Measurements from ENCODE around the gene DDOST. TPM values are rescaled to one million over a fixed set of nuclear protein-coding genes. Genes with fewer than 3 reads are reported as not detected.

The DDOST gene
- total and polyA plus RNA-seq, 2 experiments from 2014 or later, result 151 to 270 TPM

DNA sequence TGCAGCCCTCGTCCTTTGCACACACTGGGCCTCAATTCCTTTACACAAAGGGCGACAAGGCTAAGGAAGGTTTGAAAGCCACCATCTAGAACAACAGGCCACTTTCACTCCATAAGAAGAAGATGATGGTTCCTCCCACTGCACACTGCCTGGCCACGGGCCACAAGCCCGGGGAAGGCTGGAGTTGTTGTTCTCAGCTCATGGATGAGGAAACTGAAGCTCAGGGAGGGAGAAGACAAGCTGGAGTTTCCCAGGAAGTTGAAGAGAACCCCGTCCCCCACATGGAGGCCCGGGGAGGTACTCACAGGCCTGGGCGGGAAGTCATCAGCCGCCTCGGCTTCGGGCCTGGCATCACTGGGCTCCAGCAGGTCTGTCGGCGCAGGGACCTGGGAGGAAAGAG lies 24.6 kb upstream of the DDOST start:
- H3F3A ChIP-seq (replicated peaks; ENCODE audit: low read depth), result no peaks in the 10 kb centered on the region
- H4K20me1 ChIP-seq (replicated peaks; ENCODE audit: insufficient read depth), result no peaks in the 10 kb centered on the region
- no peak overlapping the region for H3K4me2 ChIP-seq
- no peaks in the 10 kb centered on the region for H3K4me1 ChIP-seq (ENCODE audit: insufficient read depth)
- no peaks in the 10 kb centered on the region for H3K27me3 ChIP-seq (ENCODE audit: insufficient read depth)
- no peak for DNase-seq (ENCODE audit: low spot score)
- Mint-ChIP-seq H3K27me3 (ENCODE audit: insufficient read depth, low read depth, poor library complexity) (peaks cover 6% of the 10 kb centered on the region), H3K4me3 (no peak overlapping the region), H3K4me1 (peaks cover 4% of the 10 kb centered on the region; the same call in 2 of the 3 replicates), H3K27ac (peak overlapping the region; percentile 68; the same call in 1 of the 2 replicates), H3K9me3 (peaks cover 2% of the 10 kb centered on the region; the same call in 1 of the 3 replicates), H3K36me3 (ENCODE audit: low read depth) (peaks cover 16% of the 10 kb centered on the region)
- no peak overlapping the region for H2AFZ ChIP-seq
- H3K4me3 ChIP-seq, result no peak overlapping the region
- no peaks in the 10 kb centered on the region for H3K79me2 ChIP-seq (replicated peaks; ENCODE audit: insufficient read depth)
- no peaks in the 10 kb centered on the region for H3K36me3 ChIP-seq (ENCODE audit: insufficient read depth)
- no peaks in the 10 kb centered on the region for H3K9me2 ChIP-seq (ENCODE audit: insufficient read depth)
- TF ChIP-seq, protein P1, sequence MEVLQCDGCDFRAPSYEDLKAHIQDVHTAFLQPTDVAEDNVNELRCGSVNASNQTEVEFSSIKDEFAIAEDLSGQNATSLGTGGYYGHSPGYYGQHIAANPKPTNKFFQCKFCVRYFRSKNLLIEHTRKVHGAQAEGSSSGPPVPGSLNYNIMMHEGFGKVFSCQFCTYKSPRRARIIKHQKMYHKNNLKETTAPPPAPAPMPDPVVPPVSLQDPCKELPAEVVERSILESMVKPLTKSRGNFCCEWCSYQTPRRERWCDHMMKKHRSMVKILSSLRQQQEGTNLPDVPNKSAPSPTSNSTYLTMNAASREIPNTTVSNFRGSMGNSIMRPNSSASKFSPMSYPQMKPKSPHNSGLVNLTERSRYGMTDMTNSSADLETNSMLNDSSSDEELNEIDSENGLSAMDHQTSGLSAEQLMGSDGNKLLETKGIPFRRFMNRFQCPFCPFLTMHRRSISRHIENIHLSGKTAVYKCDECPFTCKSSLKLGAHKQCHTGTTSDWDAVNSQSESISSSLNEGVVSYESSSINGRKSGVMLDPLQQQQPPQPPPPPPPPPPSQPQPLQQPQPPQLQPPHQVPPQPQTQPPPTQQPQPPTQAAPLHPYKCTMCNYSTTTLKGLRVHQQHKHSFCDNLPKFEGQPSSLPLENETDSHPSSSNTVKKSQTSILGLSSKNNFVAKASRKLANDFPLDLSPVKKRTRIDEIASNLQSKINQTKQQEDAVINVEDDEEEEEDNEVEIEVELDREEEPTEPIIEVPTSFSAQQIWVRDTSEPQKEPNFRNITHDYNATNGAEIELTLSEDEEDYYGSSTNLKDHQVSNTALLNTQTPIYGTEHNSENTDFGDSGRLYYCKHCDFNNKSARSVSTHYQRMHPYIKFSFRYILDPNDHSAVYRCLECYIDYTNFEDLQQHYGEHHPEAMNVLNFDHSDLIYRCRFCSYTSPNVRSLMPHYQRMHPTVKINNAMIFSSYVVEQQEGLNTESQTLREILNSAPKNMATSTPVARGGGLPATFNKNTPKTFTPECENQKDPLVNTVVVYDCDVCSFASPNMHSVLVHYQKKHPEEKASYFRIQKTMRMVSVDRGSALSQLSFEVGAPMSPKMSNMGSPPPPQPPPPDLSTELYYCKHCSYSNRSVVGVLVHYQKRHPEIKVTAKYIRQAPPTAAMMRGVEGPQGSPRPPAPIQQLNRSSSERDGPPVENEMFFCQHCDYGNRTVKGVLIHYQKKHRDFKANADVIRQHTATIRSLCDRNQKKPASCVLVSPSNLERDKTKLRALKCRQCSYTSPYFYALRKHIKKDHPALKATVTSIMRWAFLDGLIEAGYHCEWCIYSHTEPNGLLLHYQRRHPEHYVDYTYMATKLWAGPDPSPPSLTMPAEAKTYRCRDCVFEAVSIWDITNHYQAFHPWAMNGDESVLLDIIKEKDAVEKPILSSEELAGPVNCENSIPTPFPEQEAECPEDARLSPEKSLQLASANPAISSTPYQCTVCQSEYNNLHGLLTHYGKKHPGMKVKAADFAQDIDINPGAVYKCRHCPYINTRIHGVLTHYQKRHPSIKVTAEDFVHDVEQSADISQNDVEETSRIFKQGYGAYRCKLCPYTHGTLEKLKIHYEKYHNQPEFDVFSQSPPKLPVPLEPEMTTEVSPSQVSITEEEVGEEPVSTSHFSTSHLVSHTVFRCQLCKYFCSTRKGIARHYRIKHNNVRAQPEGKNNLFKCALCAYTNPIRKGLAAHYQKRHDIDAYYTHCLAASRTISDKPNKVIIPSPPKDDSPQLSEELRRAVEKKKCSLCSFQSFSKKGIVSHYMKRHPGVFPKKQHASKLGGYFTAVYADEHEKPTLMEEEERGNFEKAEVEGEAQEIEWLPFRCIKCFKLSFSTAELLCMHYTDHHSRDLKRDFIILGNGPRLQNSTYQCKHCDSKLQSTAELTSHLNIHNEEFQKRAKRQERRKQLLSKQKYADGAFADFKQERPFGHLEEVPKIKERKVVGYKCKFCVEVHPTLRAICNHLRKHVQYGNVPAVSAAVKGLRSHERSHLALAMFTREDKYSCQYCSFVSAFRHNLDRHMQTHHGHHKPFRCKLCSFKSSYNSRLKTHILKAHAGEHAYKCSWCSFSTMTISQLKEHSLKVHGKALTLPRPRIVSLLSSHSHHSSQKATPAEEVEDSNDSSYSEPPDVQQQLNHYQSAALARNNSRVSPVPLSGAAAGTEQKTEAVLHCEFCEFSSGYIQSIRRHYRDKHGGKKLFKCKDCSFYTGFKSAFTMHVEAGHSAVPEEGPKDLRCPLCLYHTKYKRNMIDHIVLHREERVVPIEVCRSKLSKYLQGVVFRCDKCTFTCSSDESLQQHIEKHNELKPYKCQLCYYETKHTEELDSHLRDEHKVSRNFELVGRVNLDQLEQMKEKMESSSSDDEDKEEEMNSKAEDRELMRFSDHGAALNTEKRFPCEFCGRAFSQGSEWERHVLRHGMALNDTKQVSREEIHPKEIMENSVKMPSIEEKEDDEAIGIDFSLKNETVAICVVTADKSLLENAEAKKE (CRISPR knock-in tag; IDR thresholded peaks at IDR 0.05), result no peak
- TF ChIP-seq POLR2AphosphoS5 (IDR thresholded peaks at IDR 0.05; ENCODE audit: low read depth) (no peak), EZH2phosphoT487 (IDR thresholded peaks at IDR 0.05; ENCODE audit: unreplicated experiment) (no peak), STAT1 (IDR thresholded peaks at IDR 0.05; ENCODE audit: unreplicated experiment) (no peak), EZH2 (IDR thresholded peaks at IDR 0.05; ENCODE audit: low read depth, unreplicated experiment) (no peak), ZNF331 (CRISPR knock-in tag; IDR thresholded peaks at IDR 0.05; ENCODE audit: low read depth) (no peak), NANOG (IDR thresholded peaks at IDR 0.05; ENCODE audit: borderline replicate concordance) (no peak), JUNB (IDR thresholded peaks at IDR 0.05; ENCODE audit: unreplicated experiment) (no peak), CREB1 (CRISPR knock-in tag; IDR thresholded peaks at IDR 0.05; ENCODE audit: low read depth) (no peak)
- TF ChIP-seq, protein P2, sequence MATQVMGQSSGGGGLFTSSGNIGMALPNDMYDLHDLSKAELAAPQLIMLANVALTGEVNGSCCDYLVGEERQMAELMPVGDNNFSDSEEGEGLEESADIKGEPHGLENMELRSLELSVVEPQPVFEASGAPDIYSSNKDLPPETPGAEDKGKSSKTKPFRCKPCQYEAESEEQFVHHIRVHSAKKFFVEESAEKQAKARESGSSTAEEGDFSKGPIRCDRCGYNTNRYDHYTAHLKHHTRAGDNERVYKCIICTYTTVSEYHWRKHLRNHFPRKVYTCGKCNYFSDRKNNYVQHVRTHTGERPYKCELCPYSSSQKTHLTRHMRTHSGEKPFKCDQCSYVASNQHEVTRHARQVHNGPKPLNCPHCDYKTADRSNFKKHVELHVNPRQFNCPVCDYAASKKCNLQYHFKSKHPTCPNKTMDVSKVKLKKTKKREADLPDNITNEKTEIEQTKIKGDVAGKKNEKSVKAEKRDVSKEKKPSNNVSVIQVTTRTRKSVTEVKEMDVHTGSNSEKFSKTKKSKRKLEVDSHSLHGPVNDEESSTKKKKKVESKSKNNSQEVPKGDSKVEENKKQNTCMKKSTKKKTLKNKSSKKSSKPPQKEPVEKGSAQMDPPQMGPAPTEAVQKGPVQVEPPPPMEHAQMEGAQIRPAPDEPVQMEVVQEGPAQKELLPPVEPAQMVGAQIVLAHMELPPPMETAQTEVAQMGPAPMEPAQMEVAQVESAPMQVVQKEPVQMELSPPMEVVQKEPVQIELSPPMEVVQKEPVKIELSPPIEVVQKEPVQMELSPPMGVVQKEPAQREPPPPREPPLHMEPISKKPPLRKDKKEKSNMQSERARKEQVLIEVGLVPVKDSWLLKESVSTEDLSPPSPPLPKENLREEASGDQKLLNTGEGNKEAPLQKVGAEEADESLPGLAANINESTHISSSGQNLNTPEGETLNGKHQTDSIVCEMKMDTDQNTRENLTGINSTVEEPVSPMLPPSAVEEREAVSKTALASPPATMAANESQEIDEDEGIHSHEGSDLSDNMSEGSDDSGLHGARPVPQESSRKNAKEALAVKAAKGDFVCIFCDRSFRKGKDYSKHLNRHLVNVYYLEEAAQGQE (IDR thresholded peaks at IDR 0.05; ENCODE audit: unreplicated experiment), result no peak
- TF ChIP-seq, protein P3, sequence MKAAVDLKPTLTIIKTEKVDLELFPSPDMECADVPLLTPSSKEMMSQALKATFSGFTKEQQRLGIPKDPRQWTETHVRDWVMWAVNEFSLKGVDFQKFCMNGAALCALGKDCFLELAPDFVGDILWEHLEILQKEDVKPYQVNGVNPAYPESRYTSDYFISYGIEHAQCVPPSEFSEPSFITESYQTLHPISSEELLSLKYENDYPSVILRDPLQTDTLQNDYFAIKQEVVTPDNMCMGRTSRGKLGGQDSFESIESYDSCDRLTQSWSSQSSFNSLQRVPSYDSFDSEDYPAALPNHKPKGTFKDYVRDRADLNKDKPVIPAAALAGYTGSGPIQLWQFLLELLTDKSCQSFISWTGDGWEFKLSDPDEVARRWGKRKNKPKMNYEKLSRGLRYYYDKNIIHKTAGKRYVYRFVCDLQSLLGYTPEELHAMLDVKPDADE (IDR thresholded peaks at IDR 0.05), result no peak
- TF ChIP-seq, protein P4, sequence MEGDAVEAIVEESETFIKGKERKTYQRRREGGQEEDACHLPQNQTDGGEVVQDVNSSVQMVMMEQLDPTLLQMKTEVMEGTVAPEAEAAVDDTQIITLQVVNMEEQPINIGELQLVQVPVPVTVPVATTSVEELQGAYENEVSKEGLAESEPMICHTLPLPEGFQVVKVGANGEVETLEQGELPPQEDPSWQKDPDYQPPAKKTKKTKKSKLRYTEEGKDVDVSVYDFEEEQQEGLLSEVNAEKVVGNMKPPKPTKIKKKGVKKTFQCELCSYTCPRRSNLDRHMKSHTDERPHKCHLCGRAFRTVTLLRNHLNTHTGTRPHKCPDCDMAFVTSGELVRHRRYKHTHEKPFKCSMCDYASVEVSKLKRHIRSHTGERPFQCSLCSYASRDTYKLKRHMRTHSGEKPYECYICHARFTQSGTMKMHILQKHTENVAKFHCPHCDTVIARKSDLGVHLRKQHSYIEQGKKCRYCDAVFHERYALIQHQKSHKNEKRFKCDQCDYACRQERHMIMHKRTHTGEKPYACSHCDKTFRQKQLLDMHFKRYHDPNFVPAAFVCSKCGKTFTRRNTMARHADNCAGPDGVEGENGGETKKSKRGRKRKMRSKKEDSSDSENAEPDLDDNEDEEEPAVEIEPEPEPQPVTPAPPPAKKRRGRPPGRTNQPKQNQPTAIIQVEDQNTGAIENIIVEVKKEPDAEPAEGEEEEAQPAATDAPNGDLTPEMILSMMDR (conservative IDR thresholded peaks at IDR 0.05; ENCODE audit: low read depth in 2 of 2), result no peak
- no peak overlapping the region for H3K27ac ChIP-seq (ENCODE audit: low read depth)
- no peak for ATAC-seq

Measured in GM23338 (cell line).